ENCODE data around the gene MYO15A.

DNA sequence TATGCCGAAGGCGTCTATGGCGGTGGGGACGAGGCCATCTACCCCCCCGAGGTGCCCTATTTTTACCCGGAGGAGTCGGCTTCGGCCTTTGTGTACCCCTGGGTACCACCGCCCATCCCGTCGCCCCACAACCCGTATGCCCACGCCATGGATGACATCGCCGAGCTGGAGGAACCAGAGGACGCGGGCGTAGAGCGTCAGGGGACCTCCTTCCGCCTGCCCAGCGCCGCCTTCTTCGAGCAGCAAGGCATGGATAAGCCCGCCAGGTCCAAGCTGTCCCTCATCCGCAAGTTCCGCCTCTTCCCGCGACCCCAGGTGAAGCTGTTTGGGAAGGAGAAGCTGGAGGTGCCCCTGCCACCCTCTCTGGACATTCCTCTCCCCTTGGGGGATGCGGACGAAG lies 11.4 kb downstream of the MYO15A start:
- TF ChIP-seq, protein P1, sequence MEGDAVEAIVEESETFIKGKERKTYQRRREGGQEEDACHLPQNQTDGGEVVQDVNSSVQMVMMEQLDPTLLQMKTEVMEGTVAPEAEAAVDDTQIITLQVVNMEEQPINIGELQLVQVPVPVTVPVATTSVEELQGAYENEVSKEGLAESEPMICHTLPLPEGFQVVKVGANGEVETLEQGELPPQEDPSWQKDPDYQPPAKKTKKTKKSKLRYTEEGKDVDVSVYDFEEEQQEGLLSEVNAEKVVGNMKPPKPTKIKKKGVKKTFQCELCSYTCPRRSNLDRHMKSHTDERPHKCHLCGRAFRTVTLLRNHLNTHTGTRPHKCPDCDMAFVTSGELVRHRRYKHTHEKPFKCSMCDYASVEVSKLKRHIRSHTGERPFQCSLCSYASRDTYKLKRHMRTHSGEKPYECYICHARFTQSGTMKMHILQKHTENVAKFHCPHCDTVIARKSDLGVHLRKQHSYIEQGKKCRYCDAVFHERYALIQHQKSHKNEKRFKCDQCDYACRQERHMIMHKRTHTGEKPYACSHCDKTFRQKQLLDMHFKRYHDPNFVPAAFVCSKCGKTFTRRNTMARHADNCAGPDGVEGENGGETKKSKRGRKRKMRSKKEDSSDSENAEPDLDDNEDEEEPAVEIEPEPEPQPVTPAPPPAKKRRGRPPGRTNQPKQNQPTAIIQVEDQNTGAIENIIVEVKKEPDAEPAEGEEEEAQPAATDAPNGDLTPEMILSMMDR (conservative IDR thresholded peaks at IDR 0.05; ENCODE audit: low read length): no peak
- no peak for TF ChIP-seq EZH2phosphoT487 (IDR thresholded peaks at IDR 0.05; ENCODE audit: borderline replicate concordance, low read depth, low read length)
